Cardiac fibroblast (primary cell): ENCODE results near the gene CDKAL1.
"Not testable (repeated sequence)": the region's sequence is repeated elsewhere in the genome, so short reads cannot be mapped to it uniquely, and the experiment has no call there.

Experiments used
- DNase-seq, 2 donors: peaks; one replicate each; pipeline versions ENCODE4 v3.0.0 to v3.0.0-alpha.2; 2010; ENCODE audit warnings: low read depth in 2 of 2
- H3K4me3 ChIP-seq, 2 donors: replicated peaks in 1 of 2; 1 replicate in 1 of 2; 2 replicates in 1 of 2; pipeline ENCODE4 v1.5.1; 2011; ENCODE audit warnings: low read depth in 2 of 2, low read length in 2 of 2, mild to moderate bottlenecking in 2 of 2, moderate library complexity in 1 of 2
- CTCF ChIP-seq: IDR thresholded peaks from one replicate; pipeline ENCODE4 v1.5.1; 2011; ENCODE audit warnings: low read depth, mild to moderate bottlenecking, low read length, inconsistent platforms

CDKAL1 gene

GRCh38 chr6:20498041-20498385, 36.2 kb upstream of the CDKAL1 start:
- DNase-seq = no peak
- no peak for TF ChIP-seq CTCF
- H3K4me3 ChIP-seq = no peak overlapping the region

GRCh38 chr6:20509212-20509611, 25.0 kb upstream of the CDKAL1 start:
- TF ChIP-seq CTCF = no peak
- no peak for DNase-seq
- H3K4me3 ChIP-seq = no peak overlapping the region

GRCh38 chr6:20511852-20512251, 22.4 kb upstream of the CDKAL1 start:
- TF ChIP-seq CTCF = no peak
- DNase-seq = no peak
- H3K4me3 ChIP-seq = no peak overlapping the region

GRCh38 chr6:20525208-20525607, 9.0 kb upstream of the CDKAL1 start:
- H3K4me3 ChIP-seq, DNase-seq: not testable (repeated sequence)

GRCh38 chr6:20529086-20529448, 5.2 kb upstream of the CDKAL1 start:
- peak; percentile 57 to 68 for DNase-seq
- TF ChIP-seq CTCF = peak; percentile 47
- H3K4me3 ChIP-seq = not testable (repeated sequence)

GRCh38 chr6:20532881-20533280, 1.4 kb upstream of the CDKAL1 start:
- DNase-seq = no peak
- no peak for TF ChIP-seq CTCF
- H3K4me3 ChIP-seq = no peak overlapping the region

- peak overlapping the region; percentile 73 to 87 for H3K4me3 ChIP-seq
- no peak for DNase-seq
- TF ChIP-seq CTCF = no peak
Measured at GRCh38 chr6:20533746-20534294, 437 bp upstream of the CDKAL1 start.
